ENCODE data around the gene TMEM100.

The TMEM100 gene

DNA sequence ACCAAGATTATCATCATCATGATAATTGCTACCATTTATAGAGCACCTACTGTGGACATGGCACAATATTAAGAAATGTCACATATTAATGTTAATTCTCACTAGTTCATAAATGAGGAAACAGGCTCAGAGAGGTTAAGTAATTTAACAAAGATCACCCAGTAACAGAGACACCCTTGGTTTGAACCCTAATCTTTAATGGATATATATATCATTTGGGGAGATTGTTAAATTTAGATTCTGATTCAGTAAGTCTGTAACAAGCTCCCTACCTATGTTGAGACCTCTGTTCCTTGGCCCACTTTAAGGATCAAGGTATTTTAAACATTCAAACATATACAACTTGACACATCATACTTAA, 804 bp upstream of the TMEM100 start:
- ChIA-PET POLR2A (interaction anchor here (1.0 to 2.3 kb wide), 2 partner anchors 9 to 28 kb away, joined by 3 to 11 read pairs; partner anchors contain the start of gene PCTP), CTCF (interaction anchor here (1.3 kb wide), 1 partner anchor 10 kb away, joined by 9 read pairs; no protein-coding TSS in a partner anchor)
- TF ChIP-seq FOXK2 (IDR thresholded peaks at IDR 0.05): no peak
- no peak for TF ChIP-seq ELF4 (IDR thresholded peaks at IDR 0.05)
- no peak for TF ChIP-seq L3MBTL2 (conservative IDR thresholded peaks at IDR 0.05)
- no peak for DNase-seq (ENCODE audit: extremely low spot score)

DNA sequence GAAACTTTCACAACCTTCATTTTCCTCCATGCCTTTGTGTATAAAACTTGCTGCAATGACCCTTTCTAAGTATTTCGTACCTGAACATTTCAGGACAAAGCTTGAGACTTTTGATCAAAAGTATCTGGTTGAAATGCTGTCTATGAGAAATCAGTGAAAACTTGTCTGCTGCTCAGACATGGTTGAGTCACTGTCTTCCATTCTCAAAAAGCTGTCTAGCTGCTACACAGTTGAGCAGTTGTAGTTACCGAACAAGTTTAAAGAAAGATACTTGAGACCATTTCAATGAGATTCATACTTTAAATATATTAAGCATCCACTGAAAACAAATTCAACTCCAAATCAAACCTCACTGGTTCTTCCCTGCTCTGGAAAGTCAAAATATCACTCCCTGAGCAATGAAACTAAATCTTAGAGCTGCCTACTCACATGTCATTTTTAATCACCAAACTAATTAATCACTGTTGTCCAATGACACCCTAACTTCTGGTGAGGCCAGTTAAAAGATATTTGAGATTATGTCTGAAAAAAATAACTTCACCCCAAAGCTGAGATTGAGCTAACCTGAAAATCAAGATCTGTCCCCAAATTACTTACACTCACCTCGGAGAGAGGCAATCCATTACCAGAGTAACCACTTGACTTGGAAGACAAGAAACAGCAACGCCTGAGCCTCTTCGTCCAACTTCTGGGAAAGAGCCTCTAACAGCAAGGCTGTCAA, 488 bp downstream of the TMEM100 start:
- no peak for DNase-seq (ENCODE audit: extremely low spot score)
- ChIA-PET POLR2A (interaction anchor here (1.0 to 2.3 kb wide), 4 partner anchors 9 to 29 kb away, joined by 3 to 11 read pairs (median 8); partner anchors contain the start of gene PCTP), CTCF (interaction anchor here (1.0 to 1.3 kb wide), 2 partner anchors 8 to 11 kb away, joined by 4 to 9 read pairs; no protein-coding TSS in a partner anchor)
- no peak for TF ChIP-seq ZNF384 (IDR thresholded peaks at IDR 0.05)
- no peak for TF ChIP-seq L3MBTL2 (conservative IDR thresholded peaks at IDR 0.05)
- TF ChIP-seq, protein P1, sequence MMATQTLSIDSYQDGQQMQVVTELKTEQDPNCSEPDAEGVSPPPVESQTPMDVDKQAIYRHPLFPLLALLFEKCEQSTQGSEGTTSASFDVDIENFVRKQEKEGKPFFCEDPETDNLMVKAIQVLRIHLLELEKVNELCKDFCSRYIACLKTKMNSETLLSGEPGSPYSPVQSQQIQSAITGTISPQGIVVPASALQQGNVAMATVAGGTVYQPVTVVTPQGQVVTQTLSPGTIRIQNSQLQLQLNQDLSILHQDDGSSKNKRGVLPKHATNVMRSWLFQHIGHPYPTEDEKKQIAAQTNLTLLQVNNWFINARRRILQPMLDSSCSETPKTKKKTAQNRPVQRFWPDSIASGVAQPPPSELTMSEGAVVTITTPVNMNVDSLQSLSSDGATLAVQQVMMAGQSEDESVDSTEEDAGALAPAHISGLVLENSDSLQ (IDR thresholded peaks at IDR 0.05): peak; percentile 82

DNA sequence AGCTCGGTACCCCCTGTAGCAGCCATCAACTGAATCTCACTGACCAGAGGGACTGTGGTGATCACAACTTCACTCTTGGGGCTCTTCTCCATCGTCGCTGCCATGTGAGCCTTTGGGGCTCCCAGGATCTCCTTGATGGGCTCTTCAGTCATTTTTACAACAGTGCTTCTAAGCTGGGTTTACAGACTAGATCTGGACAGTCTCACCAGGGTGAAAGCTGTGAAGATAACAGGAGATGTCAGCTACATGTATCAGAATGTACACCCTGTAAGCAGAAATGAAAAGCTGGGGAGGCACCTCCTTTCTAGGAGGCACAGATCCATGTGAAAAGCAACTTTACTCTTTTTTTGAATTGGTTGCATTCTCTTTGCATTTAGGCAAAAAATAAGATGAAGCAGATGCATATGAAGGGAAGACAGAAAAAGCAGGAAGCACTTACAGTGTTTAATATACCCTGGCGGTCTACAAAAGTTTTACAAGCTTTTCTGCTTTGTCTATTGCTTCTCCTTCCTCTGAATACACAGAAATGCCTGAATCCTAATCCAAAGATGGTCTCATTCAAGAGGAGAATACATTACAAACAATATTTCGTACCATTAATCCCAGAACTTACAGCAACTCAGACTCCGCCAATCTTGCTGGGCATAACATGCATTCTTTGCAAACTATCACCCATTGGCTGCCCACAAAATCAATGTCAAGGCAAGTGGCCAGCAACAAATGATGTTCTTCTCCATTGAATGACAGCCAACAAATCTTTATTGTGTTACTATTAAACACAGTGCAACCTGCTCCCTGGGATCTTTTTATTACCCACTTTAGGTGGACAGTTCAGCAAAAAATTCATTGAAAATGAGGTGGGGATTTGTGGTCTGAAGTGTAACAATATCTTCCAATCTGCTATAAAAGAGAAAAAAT, 1.5 kb downstream of the TMEM100 start:
- ChIA-PET POLR2A (interaction anchor here (1.0 to 2.3 kb wide), 2 partner anchors 13 to 22 kb away, joined by 3 to 11 read pairs; no protein-coding TSS in a partner anchor), CTCF (interaction anchor here (0.9 kb wide), 3 partner anchors 9 to 14 kb away, joined by 3 to 4 read pairs (median 3); no protein-coding TSS in a partner anchor)
- DNase-seq (ENCODE audit: extremely low spot score): no peak
- no peak for TF ChIP-seq SUZ12 (IDR thresholded peaks at IDR 0.05)
- TF ChIP-seq, protein P1 (IDR thresholded peaks at IDR 0.05): peak; percentile 91

DNA sequence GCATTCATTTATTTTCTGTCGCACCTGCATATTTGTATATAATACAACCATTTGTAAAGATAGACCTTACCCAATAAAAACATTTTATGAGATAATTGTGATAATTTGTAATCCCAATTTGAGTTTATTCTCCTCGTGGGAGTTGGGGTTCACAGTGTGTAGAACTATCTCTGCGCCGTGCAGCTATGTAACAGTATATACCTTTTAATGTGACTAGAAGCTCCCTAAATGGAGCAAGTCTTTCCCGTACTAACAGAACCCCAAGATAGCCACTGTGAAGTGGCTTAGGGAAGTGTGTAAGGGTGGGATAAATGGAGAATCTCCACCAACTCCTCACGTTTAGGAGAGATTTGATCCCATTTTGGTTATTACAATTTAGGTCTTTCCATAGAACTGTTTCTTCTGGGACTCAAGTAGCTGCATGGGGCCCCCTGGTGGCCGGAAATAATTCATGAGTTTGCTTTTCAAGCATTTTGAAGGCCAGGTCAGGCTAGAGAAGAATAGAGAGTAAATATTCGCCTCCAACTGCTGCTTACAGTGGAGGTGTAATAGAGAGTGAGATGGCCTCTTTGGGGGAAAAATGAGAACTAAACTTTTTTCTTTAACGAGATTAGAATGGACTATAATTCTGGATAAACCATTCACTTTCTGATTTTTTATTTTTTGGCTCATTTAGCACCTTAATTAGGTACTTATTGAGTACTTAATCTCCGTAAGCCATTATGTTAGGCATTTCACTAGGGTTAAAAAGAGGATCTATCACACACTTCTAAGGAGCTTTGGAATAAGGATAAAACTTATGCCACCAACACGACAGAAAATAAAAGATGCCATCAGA, 4.5 kb downstream of the TMEM100 start:
- POLR2A ChIA-PET: interaction anchor here (0.6 to 0.9 kb wide), 2 partner anchors 16 to 33 kb away, joined by 3 read pairs; partner anchors contain the start of gene PCTP
- peak; percentile 49 for DNase-seq (ENCODE audit: extremely low spot score)
- CTCF ChIA-PET: interaction anchor here (0.6 to 2.3 kb wide), 10 partner anchors 9 to 208 kb away, joined by 3 to 6 read pairs (median 4); no protein-coding TSS in a partner anchor
- TF ChIP-seq BHLHE40 (IDR thresholded peaks at IDR 0.05; ENCODE audit: borderline replicate concordance): no peak
- TF ChIP-seq ELF4 (IDR thresholded peaks at IDR 0.05): no peak
- no peak for TF ChIP-seq NFRKB (IDR thresholded peaks at IDR 0.05)
- TF ChIP-seq ARNT (IDR thresholded peaks at IDR 0.05): no peak
- no peak for TF ChIP-seq HDGF (IDR thresholded peaks at IDR 0.05; ENCODE audit: borderline replicate concordance)
- no peak for TF ChIP-seq CTBP1 (IDR thresholded peaks at IDR 0.05; ENCODE audit: borderline replicate concordance)
- no peak for TF ChIP-seq ZNF384 (IDR thresholded peaks at IDR 0.05)
- no peak for TF ChIP-seq FOXK2 (IDR thresholded peaks at IDR 0.05)
- no peak for TF ChIP-seq FOXM1 (IDR thresholded peaks at IDR 0.05; ENCODE audit: borderline replicate concordance)
- TF ChIP-seq, protein P1 (IDR thresholded peaks at IDR 0.05): no peak
- TF ChIP-seq SUZ12 (IDR thresholded peaks at IDR 0.05): no peak
- no peak for TF ChIP-seq SP1 (IDR thresholded peaks at IDR 0.05)

DNA sequence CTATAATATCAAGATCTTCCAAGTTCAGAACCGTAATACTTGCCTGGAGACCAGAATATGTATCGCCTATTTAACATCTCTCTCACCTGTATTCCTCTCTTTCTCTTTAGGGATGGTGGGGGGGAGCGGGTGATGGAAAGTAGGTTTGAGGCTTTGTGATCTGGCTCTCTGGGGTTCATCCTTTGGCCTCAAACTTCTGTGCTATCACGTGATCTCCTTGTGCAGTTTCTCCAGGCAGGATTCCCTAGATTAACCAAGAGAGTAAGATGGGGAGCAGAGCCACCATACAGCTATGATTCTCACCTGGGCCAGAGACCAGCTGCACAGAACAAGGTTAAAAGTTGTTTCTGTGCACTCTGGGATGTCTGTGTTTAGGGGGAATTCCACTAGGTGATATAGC, 5.2 kb downstream of the TMEM100 start:
- no peak for DNase-seq (ENCODE audit: extremely low spot score)
- POLR2A ChIA-PET: interaction anchor here (0.9 kb wide), 1 partner anchor 34 kb away, joined by 3 read pairs; the partner anchor contains the start of gene PCTP
- CTCF ChIA-PET: interaction anchor here (0.6 to 2.3 kb wide), 7 partner anchors 8 to 81 kb away, joined by 3 to 6 read pairs (median 4); no protein-coding TSS in a partner anchor
- TF ChIP-seq L3MBTL2 (conservative IDR thresholded peaks at IDR 0.05): no peak
- no peak for TF ChIP-seq LEF1 (IDR thresholded peaks at IDR 0.05; ENCODE audit: borderline replicate concordance)
- TF ChIP-seq, protein P1 (IDR thresholded peaks at IDR 0.05): no peak
- TF ChIP-seq NFRKB (IDR thresholded peaks at IDR 0.05): no peak
- TF ChIP-seq ARNT (IDR thresholded peaks at IDR 0.05): no peak
- TF ChIP-seq FOXA1 (IDR thresholded peaks at IDR 0.05): no peak
- TF ChIP-seq FOXM1 (IDR thresholded peaks at IDR 0.05; ENCODE audit: borderline replicate concordance): no peak
- TF ChIP-seq SP1 (IDR thresholded peaks at IDR 0.05): no peak
- TF ChIP-seq TARDBP (IDR thresholded peaks at IDR 0.05): no peak
- TF ChIP-seq CTBP1 (IDR thresholded peaks at IDR 0.05; ENCODE audit: borderline replicate concordance): no peak
- TF ChIP-seq BHLHE40 (IDR thresholded peaks at IDR 0.05; ENCODE audit: borderline replicate concordance): no peak
- no peak for TF ChIP-seq FOXK2 (IDR thresholded peaks at IDR 0.05)
- TF ChIP-seq SUZ12 (IDR thresholded peaks at IDR 0.05): no peak
- TF ChIP-seq ZNF384 (IDR thresholded peaks at IDR 0.05): no peak
- TF ChIP-seq ELF4 (IDR thresholded peaks at IDR 0.05): no peak

Data from HEK293T (cell line).